ENCODE data around the gene DYNLT2. TPM values are rescaled to one million over a fixed set of nuclear protein-coding genes. Genes with fewer than 3 reads are reported as not detected.

DYNLT2 gene
- total RNA-seq = 2.9 and 4.0 TPM in 2 replicates
- 3.1 and 4.2 TPM in 2 replicates for polyA plus RNA-seq

DNA sequence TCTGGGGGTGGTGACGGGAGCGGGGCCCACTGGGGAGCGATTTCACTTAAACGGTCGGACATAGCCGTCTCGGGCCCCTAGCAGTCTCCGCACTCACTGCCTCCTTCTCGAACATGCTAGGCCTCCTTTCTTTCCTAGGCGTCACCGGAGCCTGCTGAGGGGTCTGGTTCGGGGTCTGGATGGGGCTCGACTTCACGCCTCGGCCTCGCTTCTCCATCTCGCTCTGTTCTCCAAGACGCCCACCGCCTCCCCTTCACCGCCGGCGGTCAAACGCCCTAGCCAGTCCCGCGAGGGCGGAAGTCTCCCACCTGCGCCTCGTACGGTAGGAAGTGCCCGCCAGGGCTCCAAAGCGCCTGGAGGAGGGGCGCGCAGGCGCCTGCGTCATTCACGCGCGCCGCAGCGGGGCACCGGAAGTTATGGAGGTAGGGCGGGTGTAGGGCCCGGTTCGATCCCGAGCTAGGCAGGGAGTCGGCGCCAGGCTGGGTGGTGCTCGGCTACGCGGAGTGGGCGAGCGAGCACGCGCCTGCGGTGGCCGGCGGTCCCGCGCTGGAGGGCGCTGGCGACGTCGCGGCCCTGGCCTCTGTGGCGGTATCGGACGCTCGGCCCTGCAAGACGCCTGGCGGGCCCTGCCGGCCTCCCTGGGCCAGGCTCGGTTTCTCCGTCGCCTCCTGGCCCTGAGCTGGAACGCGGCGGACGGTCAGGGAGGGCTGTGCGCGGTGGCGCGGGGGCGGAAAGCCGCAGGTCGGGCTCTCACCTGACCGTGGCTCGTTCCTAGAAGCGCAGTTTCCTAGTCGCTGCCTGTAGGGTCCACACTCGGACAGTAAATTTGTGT lies at the start of gene DYNLT2, which contains the start of gene ERMARD:
DYNLT2 (minus strand) TSS at position 331 of the 832 bp plus-strand sequence; CDS start at position 217, 114 bp downstream.
ERMARD (plus strand) TSS at position 381 of the 832 bp plus-strand sequence; CDS start at position 417, 36 bp downstream.
- H3K27me3 ChIP-seq = no peaks in the 10 kb centered on the region
- peaks cover 16% of the 10 kb centered on the region for H3K4me1 ChIP-seq (ENCODE audit: insufficient read depth)
- H3K9me3 ChIP-seq (ENCODE audit: low read depth) = no peaks in the 10 kb centered on the region
- H4K20me1 ChIP-seq (ENCODE audit: insufficient read depth, poor library complexity, severe bottlenecking) = no peaks in the 10 kb centered on the region
- peak within 1 kb of the TSS; percentile 99 for H3K27ac ChIP-seq
- peak within 1 kb of the TSS; percentile 71 for H2AFZ ChIP-seq
- H3K4me2 ChIP-seq = peak within 1 kb of the TSS; percentile 85
- WGBS (ENCODE audit: low lambda C conversion rate, missing lambda C conversion rate) = under 1% methylated on average over 81 of the region's 90 CpGs
- TF ChIP-seq CTCF (IDR thresholded peaks at IDR 0.05; ENCODE audit: poor library complexity) (peak; percentile 1), EZH2phosphoT487 (IDR thresholded peaks at IDR 0.05; ENCODE audit: low read depth, severe bottlenecking, unreplicated experiment) (no peak)
- H3K36me3 ChIP-seq (replicated peaks; ENCODE audit: insufficient read depth, low read depth) = no peaks in the 10 kb centered on the region
- peak; percentile 98 for DNase-seq (ENCODE audit: low spot score)
- no peaks in the 10 kb centered on the region for H3K9me2 ChIP-seq (replicated peaks; ENCODE audit: insufficient read depth)
- peaks cover 42% of the 10 kb centered on the region for H3K79me2 ChIP-seq
- H3K4me3 ChIP-seq = peak within 1 kb of the TSS; percentile 77

- no peaks in the 10 kb centered on the region for H3K36me3 ChIP-seq (replicated peaks; ENCODE audit: insufficient read depth, low read depth)
- no peak overlapping the region for H3K4me3 ChIP-seq
- no peaks in the 10 kb centered on the region for H3K27me3 ChIP-seq
- peak overlapping the region; percentile 93 for H3K27ac ChIP-seq
- peak overlapping the region; percentile 52 for H3K4me2 ChIP-seq
- H3K9me3 ChIP-seq (ENCODE audit: low read depth) = no peaks in the 10 kb centered on the region
- no peaks in the 10 kb centered on the region for H4K20me1 ChIP-seq (ENCODE audit: insufficient read depth, poor library complexity, severe bottlenecking)
- WGBS (ENCODE audit: low lambda C conversion rate, missing lambda C conversion rate) = 57% methylated on average over 13 of the region's 13 CpGs
- peaks cover 27% of the 10 kb centered on the region for H3K4me1 ChIP-seq (ENCODE audit: insufficient read depth)
- H3K79me2 ChIP-seq = peaks cover 8% of the 10 kb centered on the region
- H2AFZ ChIP-seq = no peak overlapping the region
- H3K9me2 ChIP-seq (replicated peaks; ENCODE audit: insufficient read depth) = no peaks in the 10 kb centered on the region
- peak; percentile 83 for DNase-seq (ENCODE audit: low spot score)
- TF ChIP-seq EZH2phosphoT487 (IDR thresholded peaks at IDR 0.05; ENCODE audit: low read depth, severe bottlenecking, unreplicated experiment) = no peak
- no peak for TF ChIP-seq EZH2 (IDR thresholded peaks at IDR 0.05; ENCODE audit: borderline replicate concordance)
- TF ChIP-seq CTCF (IDR thresholded peaks at IDR 0.05; ENCODE audit: poor library complexity) = no peak
Measured at GRCh38 chr6:169800668-169801395, 49.5 kb upstream of the DYNLT2 start.

DNA sequence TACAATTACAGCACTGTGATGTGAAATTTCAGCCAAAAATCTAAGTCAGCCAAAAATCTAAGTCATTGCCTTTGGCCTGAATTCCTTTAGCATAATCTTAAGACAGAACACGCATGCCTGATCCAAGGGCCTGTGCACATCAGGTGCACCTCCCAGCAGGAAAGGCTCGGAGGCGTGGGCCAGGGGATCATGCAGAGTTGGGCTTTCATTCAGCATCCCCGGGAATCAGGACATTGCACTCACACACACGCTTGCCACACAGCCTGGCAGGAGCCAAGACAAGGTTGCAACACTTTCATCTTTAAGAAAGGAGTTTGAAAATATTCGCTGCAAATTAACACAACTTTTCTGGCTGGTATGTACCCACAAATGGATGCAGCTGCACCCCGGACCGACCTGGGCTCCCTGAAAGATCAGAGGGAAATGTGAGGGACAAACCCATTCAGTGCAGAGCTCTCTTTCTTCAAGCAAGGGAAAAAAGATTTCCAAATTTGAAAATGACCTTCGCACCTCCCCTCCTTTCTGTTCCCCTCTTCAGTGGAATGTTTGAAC lies 48.8 kb upstream of the DYNLT2 start:
- WGBS (ENCODE audit: low lambda C conversion rate, missing lambda C conversion rate) = 60% methylated on average over 9 of the region's 9 CpGs
- Histone ChIP-seq H3K27ac (peak overlapping the region; percentile 93), H3K9me3 (ENCODE audit: low read depth) (no peaks in the 10 kb centered on the region), H2AFZ (no peak overlapping the region), H4K20me1 (ENCODE audit: insufficient read depth, poor library complexity, severe bottlenecking) (no peaks in the 10 kb centered on the region), H3K4me2 (peak overlapping the region; percentile 44), H3K36me3 (replicated peaks; ENCODE audit: insufficient read depth, low read depth) (no peaks in the 10 kb centered on the region), H3K4me3 (no peak overlapping the region), H3K4me1 (ENCODE audit: insufficient read depth) (peaks cover 27% of the 10 kb centered on the region), H3K79me2 (peaks cover 8% of the 10 kb centered on the region), H3K27me3 (no peaks in the 10 kb centered on the region), H3K9me2 (replicated peaks; ENCODE audit: insufficient read depth) (no peaks in the 10 kb centered on the region)
- TF ChIP-seq EZH2 (IDR thresholded peaks at IDR 0.05; ENCODE audit: borderline replicate concordance) (no peak), CTCF (IDR thresholded peaks at IDR 0.05; ENCODE audit: poor library complexity) (no peak), EZH2phosphoT487 (IDR thresholded peaks at IDR 0.05; ENCODE audit: low read depth, severe bottlenecking, unreplicated experiment) (no peak)
- DNase-seq (ENCODE audit: low spot score) = no peak

Measured in hepatocyte (in vitro differentiated cells).